AG04449 (cell line): ENCODE measurements around the gene STARD3NL.

ENCODE experiments used
- CTCF ChIA-PET: fragments of 350-600 bp; formaldehyde crosslinking; extraction: SDS; loops from one replicate; lab custom pipeline; 2021; ENCODE audit warnings: antibody characterized with exemption; lab: Yijun Ruan, JAX
- POLR2A ChIA-PET: fragments of 400-600, 350-600 bp; formaldehyde crosslinking; extraction: SDS; loops from one replicate; lab custom pipeline; 2020; ENCODE audit warnings: antibody characterized with exemption, inconsistent platforms; lab: Yijun Ruan, JAX
- DNase-seq: peaks from one replicate; pipeline ENCODE4 v3.0.0-alpha.2; 2010; ENCODE audit warnings: low read depth, low spot score
- H3K4me3 ChIP-seq: 2 replicates; pipeline ENCODE4 v1.5.1; 2011; ENCODE audit warnings: low read depth, mild to moderate bottlenecking, control low read depth, low read length
- TF ChIP-seq, protein P1 (sequence below): IDR thresholded peaks from one replicate; pipeline ENCODE4 v1.5.1; 2011; ENCODE audit warnings: mild to moderate bottlenecking, moderate library complexity, low read length, control low read depth, inconsistent platforms; ENCODE audit not compliant: insufficient read depth; ENCODE audit errors: missing control alignments

STARD3NL gene

DNA sequence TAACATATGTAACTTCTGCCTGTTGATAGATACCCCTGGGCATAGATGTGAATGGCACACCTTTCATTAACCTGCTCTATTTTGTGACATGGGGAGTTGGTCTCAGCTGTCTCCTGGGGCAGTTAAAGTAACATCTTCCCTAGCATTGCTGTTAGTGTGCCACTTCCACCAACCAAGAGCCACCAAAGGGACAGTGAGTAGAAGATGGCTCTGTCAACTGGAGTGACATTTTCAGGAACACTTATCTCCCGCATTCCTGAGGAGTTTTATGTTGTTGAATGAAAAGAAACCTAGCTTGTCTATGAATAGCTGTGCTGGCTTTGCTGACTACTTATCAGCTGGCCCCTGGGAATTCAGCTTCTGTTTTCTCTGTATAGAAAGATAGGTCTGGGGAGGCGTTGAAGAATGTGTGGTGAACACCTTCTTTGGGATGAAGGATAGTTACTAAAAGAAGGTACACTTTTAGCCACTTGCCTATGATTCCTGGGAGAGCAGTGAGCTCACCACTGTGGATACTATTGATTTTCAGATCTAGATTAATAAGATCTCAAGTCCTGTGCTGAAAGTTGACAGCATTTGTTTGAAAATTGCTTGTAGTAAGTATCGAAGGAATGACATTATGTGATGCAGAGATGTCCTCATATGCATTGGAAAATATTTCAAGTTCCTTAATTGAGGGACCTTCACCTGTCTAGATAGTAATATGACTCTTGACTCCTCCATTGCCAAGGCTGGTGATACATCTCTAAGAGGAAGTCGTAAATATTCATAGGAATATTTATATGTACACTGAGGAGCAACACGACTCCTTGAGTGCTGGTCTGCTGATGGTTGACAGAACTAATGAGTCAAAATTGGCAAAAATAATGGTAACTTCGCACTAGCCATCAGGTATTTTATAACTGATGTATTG is 7.6 kb downstream of the STARD3NL start:
- CTCF ChIA-PET: interaction anchor here (1.2 to 1.8 kb wide), 2 partner anchors 30 to 37 kb away, joined by 5 to 10 read pairs; no protein-coding TSS in a partner anchor
- TF ChIP-seq, protein P1, sequence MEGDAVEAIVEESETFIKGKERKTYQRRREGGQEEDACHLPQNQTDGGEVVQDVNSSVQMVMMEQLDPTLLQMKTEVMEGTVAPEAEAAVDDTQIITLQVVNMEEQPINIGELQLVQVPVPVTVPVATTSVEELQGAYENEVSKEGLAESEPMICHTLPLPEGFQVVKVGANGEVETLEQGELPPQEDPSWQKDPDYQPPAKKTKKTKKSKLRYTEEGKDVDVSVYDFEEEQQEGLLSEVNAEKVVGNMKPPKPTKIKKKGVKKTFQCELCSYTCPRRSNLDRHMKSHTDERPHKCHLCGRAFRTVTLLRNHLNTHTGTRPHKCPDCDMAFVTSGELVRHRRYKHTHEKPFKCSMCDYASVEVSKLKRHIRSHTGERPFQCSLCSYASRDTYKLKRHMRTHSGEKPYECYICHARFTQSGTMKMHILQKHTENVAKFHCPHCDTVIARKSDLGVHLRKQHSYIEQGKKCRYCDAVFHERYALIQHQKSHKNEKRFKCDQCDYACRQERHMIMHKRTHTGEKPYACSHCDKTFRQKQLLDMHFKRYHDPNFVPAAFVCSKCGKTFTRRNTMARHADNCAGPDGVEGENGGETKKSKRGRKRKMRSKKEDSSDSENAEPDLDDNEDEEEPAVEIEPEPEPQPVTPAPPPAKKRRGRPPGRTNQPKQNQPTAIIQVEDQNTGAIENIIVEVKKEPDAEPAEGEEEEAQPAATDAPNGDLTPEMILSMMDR: no peak
- DNase-seq: no peak
- POLR2A ChIA-PET: interaction anchor here (1.0 kb wide), 1 partner anchor 8 kb away, joined by 3 read pairs; the partner anchor contains the start of gene STARD3NL
- H3K4me3 ChIP-seq: no peak overlapping the region

DNA sequence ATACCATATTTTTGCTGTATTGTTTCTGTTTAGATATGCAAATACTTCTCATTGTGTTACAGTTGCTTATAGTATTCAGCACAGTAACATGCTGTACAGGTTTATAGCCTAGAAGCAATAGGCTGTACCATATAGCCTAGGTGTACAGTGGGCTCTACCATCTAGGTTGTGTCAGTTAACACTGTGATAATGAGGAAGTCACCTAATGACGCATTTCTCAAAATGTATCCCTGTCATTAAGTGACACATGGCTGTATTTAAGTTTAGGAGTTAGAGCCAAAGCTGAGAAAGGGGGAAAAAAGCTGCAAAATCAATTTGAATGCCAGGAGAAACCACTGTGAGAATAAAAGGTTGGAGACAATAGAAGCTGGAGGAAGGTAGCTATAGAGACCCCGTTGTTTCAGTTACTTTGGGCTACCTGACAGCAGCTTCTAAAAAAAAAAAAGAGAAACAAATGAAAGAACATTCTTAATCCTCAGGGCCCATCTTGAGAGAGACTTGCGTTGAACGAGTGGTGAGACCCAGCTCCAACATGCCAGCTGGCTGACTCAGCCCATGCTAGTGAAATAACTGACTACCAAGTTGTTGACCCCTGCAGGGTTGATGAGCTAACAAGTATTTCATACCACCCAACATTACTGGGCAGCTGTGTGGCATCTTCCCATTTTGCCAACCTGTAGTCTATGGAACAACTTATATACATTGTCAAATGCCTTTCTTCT is 8.7 kb downstream of the STARD3NL start:
- no peak for DNase-seq
- TF ChIP-seq, protein P1: no peak
- CTCF ChIA-PET: interaction anchor here (0.6 to 1.2 kb wide), 2 partner anchors 29 to 36 kb away, joined by 3 to 5 read pairs; no protein-coding TSS in a partner anchor
- no peak overlapping the region for H3K4me3 ChIP-seq
- POLR2A ChIA-PET: interaction anchor here (0.9 to 1.0 kb wide), 2 partner anchors 9 to 10 kb away, joined by 3 to 4 read pairs; partner anchors contain the start of gene STARD3NL

- ChIA-PET CTCF (interaction anchor here (1.0 to 1.4 kb wide), 4 partner anchors 8 to 162 kb away, joined by 3 to 8 read pairs (median 3); no protein-coding TSS in a partner anchor), POLR2A (no interaction called here)
- no peak overlapping the region for H3K4me3 ChIP-seq
- TF ChIP-seq, protein P1: no peak
- DNase-seq: no peak
Measured at GRCh38 chr7:38187794-38188440, 9.9 kb downstream of the STARD3NL start.

DNA sequence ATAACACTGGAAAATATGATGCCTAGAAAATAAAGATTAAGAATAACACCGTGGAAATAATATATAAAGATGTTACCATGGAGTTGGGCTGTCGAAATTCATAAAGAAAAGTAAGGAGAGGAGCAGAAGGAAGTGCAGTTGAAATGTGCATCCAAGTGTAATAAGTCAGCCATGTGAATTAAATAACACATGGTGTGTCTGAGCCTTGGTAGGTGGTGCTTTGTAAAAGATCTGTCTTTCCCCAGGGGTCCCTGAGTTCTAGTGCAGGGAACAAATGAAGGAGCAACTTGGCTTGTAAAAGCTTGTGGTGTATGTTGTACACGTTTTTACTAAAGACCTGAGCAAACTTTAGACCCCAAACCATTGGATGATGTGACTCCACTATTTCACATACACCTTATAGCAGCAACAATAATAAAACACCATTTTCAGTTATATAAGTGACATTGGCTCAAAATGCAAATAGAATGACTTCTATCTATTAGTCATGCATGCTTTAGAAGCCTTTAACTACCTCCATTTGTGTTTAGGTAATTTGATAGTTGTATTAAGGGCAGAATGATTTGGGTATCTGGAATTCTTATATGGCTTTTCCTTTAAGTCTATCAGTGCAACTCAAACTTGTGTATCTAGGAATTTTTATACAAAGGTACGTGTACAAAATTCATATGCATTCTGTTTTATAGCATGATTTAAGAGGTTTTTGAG is 11.3 kb downstream of the STARD3NL start:
- ChIA-PET CTCF (no interaction called here), POLR2A (no interaction called here)
- no peak overlapping the region for H3K4me3 ChIP-seq
- DNase-seq: no peak
- TF ChIP-seq, protein P1: no peak

- ChIA-PET CTCF (no interaction called here), POLR2A (no interaction called here)
- TF ChIP-seq, protein P1: no peak
- H3K4me3 ChIP-seq: no peak overlapping the region
- DNase-seq: no peak
Measured at GRCh38 chr7:38190011-38190410, 12.0 kb downstream of the STARD3NL start.
